Measurements from ENCODE around the gene HTR4.
"Not testable (repeated sequence)": the region's sequence is repeated elsewhere in the genome, so short reads cannot be mapped to it uniquely, and the experiment has no call there.

HTR4 gene

GRCh38 chr5:148653836-148654781 lies at the start of gene HTR4:
HTR4 (minus strand) TSS chr5:148654527; CDS start chr5:148637014, 17,513 bp downstream.
- no peak for DNase-seq (ENCODE audit: low read depth in 2 of 2, low spot score in 1 of 2)

GRCh38 chr5:148702019-148702596 lies 47.8 kb upstream of the HTR4 start:
- no peak for DNase-seq (ENCODE audit: low read depth in 2 of 2, low spot score in 1 of 2)

- no peak for DNase-seq (ENCODE audit: low read depth in 2 of 2, low spot score in 1 of 2)
Observed at GRCh38 chr5:148699028-148699427, 44.7 kb upstream of the HTR4 start.

GRCh38 chr5:148697809-148698196 lies 43.5 kb upstream of the HTR4 start:
- DNase-seq (ENCODE audit: low read depth in 2 of 2, low spot score in 1 of 2) = no peak

DNA sequence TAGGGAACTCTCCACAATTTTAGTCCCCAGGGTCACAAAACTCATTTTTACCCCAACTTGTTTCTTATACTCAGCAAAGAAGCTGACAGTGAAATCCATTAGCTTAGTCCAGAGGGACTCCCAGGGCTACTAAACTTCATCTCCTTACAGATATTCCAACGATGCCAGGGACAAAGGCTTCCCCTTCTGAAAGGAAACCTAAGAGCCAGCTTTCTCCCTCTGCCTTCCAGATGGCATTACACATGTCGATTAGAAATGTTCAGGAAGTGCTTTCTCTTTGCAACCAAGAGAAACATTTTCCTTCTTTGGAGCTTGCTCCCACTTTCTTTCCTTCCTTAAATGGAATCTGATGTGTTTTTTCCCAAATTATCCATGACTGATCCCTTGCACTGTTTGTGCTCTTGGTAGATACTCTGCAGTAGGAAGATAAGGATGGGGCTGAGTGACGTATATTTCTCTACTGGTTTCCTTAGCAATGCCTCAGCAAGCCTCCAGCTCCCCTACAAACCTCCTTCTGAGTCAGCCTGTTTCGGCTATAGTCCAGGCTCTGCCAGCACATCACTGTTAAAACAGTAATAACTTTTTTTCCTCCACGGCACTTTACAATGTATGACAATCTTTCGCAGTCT lies 43.0 kb upstream of the HTR4 start:
- DNase-seq (ENCODE audit: low read depth in 2 of 2, low spot score in 1 of 2) = no peak

- no peak for DNase-seq (ENCODE audit: low read depth in 2 of 2, low spot score in 1 of 2)
Observed at GRCh38 chr5:148696187-148697036, 42.1 kb upstream of the HTR4 start.

DNA sequence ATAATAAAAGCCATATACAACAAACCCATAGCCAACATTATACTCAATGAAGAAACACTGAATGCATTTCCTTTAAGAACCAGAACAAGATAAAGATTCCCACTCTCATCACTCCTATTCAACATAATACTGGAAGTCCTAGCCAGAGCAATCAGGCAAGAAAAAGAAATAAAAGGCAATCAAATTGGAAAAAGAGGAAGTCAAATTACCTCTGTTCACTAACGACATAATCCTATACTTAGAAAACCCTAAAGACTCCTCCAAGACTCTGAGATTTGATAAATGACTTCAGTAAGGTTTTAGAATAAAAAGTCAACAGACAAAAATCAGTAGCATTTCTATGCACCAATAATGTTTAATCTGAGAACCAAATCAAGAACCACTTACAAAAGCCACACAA lies 36.6 kb upstream of the HTR4 start:
- DNase-seq (ENCODE audit: low read depth in 2 of 2, low spot score in 1 of 2) = no peak

DNA sequence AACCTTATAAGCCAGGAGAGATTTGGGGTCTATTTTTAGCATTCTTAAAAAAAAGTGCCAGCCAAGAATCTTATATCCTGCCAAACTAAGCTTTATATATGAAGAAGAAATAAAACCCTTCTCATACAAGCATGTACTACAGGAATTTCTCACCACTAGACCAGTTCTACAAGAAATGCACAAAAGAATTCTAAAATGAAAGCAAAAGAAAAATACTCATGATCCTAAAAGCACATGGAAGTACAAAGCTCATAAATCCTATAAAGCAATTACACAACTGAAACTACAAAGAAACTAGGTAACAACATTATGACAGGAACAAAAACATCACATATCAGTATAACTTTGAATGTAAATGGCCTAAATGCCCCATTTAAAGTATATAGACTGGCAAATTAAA lies 34.5 kb upstream of the HTR4 start:
- DNase-seq (ENCODE audit: low read depth in 2 of 2, low spot score in 1 of 2) = no peak

- no peak for DNase-seq (ENCODE audit: low read depth in 2 of 2, low spot score in 1 of 2)
Observed at GRCh38 chr5:148687871-148688270, 33.5 kb upstream of the HTR4 start.

GRCh38 chr5:148687427-148687826 lies 33.1 kb upstream of the HTR4 start:
- DNase-seq (ENCODE audit: low read depth in 2 of 2, low spot score in 1 of 2) = no peak

DNA sequence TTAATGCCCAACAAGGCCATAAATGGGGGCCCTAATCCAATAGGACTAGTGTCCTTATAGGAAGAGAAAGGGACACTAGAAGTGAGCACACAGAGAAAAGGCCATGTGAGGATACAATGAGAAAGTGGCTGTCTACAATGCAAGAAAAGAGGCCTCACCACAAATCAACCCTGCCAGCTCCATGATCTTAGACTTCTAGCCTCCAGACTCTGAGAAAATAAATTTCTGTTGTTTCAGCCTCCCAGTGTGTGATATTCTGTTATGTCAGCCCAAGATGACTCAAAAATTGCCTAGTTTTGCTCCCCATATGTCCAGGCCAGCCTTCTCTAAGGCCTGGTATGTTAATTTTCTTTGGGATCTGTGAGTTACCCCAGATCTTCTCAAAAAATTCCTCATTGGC lies 32.3 kb upstream of the HTR4 start:
- DNase-seq (ENCODE audit: low read depth in 2 of 2, low spot score in 1 of 2) = no peak

- no peak for DNase-seq (ENCODE audit: low read depth in 2 of 2, low spot score in 1 of 2)
Observed at GRCh38 chr5:148685520-148686134, 31.3 kb upstream of the HTR4 start.

DNA sequence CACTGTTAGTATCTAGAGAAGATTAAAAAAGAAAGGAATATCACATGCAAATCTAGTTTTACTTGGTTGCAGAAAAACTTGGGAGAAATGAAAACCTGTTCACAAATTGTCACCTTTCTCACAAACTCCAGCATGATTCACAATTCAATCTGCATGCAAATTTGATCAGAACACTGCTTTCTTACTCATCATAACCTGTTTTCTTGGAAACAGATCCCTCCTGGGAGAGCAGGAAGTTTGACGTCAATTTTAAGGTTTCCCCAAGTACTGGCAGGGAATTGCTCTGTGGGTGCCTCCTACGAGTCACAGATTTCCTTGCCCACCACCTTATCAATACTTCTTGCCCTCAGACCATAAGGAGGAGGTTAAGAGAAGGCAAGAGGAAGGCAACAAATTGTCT lies 30.2 kb upstream of the HTR4 start:
- DNase-seq (ENCODE audit: low read depth in 2 of 2, low spot score in 1 of 2) = no peak

- no peak for DNase-seq (ENCODE audit: low read depth in 2 of 2, low spot score in 1 of 2)
Observed at GRCh38 chr5:148683651-148684050, 29.3 kb upstream of the HTR4 start.

GRCh38 chr5:148682058-148683026 lies 28.0 kb upstream of the HTR4 start:
- no peak for DNase-seq (ENCODE audit: low read depth in 2 of 2, low spot score in 1 of 2)

DNA sequence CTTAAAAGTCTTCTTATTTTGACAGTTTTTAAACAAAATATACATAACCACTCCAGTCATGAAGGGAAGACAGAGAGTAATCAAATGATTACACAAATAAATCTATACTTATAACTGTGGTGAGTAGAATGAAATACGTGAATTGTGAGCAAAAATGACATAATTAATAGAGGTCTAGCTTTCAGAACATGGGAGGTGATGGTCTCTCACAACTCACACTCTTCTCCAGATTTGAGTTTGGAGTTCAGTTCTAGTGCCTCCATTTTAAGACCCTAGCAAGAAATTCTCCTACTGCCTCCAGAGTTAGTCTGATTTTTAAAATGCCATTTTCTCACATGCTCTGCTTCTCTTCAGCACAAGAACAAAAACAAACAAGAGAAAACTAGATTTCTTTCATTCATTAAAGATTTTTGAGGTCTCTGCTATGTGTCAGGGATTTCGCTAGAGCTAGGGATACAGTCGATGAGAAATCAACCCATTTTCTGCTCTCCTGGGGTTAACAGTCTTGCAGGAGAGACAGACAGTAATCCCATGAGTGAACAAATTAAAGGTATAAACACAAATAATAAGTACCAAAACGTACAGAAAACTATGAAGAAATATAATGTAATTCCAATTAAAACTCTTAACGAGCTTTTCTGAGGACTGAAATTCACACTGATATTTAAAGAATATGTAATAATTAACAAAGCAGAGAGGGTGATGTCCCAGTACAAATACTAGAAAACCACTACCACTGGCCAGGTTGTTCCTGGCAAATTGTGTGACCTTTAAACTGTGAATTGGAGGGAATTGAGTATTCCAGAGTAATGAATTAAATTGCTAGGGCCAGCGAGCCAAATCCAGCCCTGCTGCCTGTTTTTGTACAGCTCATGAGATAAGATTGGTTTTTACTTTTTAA lies 27.1 kb upstream of the HTR4 start:
- DNase-seq (ENCODE audit: low read depth in 2 of 2, low spot score in 1 of 2) = no peak

- not testable (repeated sequence) for DNase-seq (ENCODE audit: low read depth in 2 of 2, low spot score in 1 of 2)
Observed at GRCh38 chr5:148673704-148674103, 19.4 kb upstream of the HTR4 start.

GRCh38 chr5:148666353-148666752 lies 12.0 kb upstream of the HTR4 start:
- no peak for DNase-seq (ENCODE audit: low read depth in 2 of 2, low spot score in 1 of 2)

DNA sequence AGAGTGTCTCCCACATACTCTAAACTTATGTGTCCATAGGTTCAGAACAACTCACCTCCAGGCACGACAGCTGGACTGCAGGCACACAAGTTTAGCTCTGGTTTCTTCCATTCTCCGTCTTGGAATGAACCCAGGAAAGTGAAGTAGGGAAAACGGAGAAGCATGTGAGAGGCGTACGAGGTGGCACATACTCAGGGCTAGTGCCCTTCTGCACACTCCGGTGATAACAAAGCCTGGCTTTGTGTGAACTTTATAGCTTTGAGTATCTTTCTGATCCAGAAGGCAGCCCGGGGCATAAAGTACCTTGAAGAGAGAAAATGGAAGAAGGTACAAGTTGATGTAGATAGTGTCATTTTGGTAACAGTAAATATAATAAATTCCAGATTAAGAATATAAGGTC lies 11.1 kb upstream of the HTR4 start:
- DNase-seq (ENCODE audit: low read depth in 2 of 2, low spot score in 1 of 2) = no peak

Data from stimulated activated CD8-positive, alpha-beta memory T cell treated with anti-CD3 and anti-CD28 coated beads, Interleukin-4, amount 100 ng/mL, for 1 hour (primary cell).